Measurements from ENCODE around the gene GLI3.

Gene GLI3

GRCh38 chr7:42236976-42237810, at the start of gene GLI3:
Gene GLI3, minus strand, starts transcription at chr7:42237209. Its CDS starts 13,956 bp downstream, at chr7:42223253.
- DNase-seq = no peak

DNA sequence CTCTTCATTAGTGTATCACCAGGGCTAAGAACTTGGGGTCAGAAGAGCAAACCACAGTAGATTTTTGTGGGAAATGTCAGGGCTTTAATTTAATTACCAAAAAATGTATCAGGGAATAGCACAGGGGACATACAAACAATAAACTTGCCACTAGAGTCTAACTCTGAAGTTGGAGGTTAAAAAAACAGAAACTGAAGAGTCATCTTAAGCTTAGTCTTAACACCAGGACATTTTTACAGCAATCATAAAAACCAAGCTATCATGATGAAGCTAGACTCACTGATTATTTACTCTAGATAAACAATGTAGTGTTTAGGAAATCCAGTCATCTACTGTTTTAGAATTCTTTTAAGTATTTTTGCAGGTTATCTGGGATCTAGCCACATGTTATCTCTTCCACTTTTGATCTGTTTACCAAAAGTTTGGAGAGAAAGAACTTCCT, 48.4 kb upstream of the GLI3 start:
- DNase-seq = no peak

DNA sequence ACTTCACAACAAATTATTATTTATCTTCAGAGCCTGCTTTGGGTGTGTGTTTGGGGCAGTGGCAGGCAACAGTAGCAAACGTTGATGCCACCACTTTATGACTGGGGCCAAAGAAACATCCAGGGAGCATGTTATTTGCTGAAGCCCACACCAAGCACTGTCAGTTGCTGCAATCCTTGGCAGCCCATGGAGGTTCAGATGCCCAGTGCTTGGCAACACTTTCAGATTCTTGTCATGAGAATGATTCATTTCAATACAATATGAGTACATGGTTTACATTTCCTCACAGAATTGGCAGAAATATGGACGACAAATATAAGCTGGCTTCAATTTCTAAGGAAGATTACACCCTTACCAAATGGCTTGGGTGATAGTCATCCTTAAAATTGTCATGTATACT, 46.5 kb upstream of the GLI3 start:
- no peak for DNase-seq

- no peak for DNase-seq
Observed at GRCh38 chr7:42278344-42278743, 41.3 kb upstream of the GLI3 start.

GRCh38 chr7:42274053-42274452, 37.0 kb upstream of the GLI3 start:
- no peak for DNase-seq

GRCh38 chr7:42272793-42273665, 36.0 kb upstream of the GLI3 start:
- no peak for DNase-seq

GRCh38 chr7:42269161-42269560, 32.2 kb upstream of the GLI3 start:
- no peak for DNase-seq

DNA sequence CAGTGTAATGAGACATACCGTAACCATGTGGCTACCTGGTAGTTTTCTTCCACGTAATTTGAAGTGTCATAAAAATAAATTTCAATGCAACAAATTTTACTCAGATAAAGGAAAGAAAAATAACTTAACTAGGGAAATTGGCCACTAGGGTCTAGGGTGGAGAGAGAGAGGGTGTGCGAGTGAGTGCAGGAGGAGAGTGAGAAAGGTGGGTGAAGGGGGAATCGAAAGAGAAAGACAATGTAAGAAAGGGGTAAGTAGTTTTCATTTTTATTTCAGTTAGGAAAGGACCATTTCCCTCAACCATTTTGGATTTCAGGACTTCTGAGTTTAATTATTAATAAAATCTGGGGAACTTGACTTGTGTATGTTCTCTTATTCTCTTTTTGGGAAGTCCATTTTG, 27.7 kb upstream of the GLI3 start:
- no peak for DNase-seq

- no peak for DNase-seq
Observed at GRCh38 chr7:42263971-42264370, 27.0 kb upstream of the GLI3 start.

DNA sequence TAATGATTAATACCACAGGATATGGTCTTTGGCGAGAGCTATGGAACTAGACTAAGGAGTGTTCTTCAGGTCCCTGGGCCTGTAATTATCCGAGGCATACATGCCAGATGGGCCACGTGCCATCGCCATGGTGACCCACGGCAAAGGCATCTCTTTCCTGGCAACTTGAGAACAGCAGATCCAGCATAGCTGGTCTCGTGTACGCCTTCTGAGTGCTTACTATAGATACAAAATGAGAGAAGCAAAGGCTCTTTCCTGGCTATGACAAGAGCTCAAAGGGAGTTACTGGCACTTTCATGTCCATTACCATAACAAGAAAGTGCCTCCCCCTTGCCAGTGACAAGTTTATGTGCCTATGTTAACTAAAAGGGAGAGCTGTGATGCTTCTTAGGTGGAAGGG, 26.0 kb upstream of the GLI3 start:
- DNase-seq = no peak

GRCh38 chr7:42254217-42254616, 17.2 kb upstream of the GLI3 start:
- DNase-seq = no peak

GRCh38 chr7:42253316-42253715, 16.3 kb upstream of the GLI3 start:
- no peak for DNase-seq

DNA sequence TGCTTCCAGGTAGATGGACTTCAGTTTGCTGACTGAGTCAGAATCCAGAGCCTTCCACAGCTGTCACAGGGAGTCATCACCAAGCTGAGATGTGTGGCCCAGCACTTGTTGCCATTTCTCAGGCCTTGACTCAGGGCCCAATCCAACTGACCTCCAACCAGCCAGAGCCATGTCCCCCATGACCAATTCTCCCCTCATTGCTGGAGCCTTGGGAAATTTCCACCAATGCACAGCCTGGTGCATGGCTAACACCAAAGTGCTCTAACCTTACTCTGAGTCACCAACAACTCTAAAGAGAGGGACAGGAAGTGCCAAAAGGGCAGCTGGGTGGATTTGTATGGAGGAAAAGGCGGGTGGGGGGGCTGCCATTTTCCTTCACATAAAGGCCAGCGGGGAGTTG, 13.4 kb upstream of the GLI3 start:
- DNase-seq = no peak

DNA sequence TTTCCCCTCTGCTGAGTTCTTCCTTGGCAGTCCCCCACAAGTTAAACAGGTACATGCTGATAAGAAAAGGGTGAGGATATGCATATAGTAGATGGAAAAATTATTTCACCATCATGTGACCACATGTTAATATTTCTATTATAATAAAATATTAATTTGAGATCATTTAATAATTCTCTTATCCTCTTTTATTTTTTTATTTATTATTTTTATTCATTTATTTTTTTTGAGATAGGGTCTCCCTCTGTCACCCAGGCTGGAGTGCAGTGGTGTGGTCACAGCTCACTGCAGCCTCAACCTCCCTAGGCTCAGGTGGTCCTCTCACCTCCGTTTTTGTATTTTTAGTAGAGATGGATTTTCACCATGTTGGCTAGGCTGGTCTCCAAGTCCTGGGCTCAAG, 11.6 kb upstream of the GLI3 start:
- no peak for DNase-seq

- DNase-seq = no peak
Observed at GRCh38 chr7:42247301-42247700, 10.3 kb upstream of the GLI3 start.

GRCh38 chr7:42244828-42245227, 7.8 kb upstream of the GLI3 start:
- DNase-seq = no peak

- DNase-seq = no peak
Observed at GRCh38 chr7:42242381-42242780, 5.4 kb upstream of the GLI3 start.

- no peak for DNase-seq
Observed at GRCh38 chr7:42241424-42241823, 4.4 kb upstream of the GLI3 start.

GRCh38 chr7:42240416-42240815, 3.4 kb upstream of the GLI3 start:
- DNase-seq = no peak

DNA sequence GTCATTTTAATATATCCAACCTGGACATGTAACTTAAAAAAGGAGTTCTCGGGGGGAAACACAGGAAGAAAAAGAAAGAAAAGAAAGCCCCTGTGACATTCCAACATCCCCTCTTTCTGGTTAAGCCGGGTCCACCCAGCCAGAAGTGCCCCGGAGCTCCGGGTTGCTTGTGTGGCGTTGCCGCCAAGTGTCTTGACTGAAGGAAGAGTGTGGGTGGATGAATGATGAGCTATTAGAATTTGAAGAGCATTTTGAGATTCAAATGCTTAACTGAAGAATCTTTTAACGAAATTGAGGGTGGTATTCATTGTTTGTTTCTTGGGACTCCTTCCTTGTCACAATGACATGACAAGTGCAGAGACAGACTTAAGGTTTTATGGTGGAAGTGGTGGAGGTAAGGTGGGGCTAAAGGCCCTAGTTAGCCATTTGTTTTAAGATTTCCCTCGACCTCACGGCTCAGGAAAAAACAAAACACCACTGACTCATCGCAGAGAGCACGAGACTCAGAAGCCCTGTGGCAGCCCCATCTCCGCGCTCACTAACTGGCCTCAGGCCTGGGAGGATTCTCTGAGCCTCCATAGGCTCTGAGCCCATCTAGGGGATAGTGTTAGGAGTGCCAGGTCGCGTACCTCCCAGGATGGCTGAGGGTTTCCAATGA, 1.8 kb upstream of the GLI3 start:
- DNase-seq = no peak

- DNase-seq = no peak
Observed at GRCh38 chr7:42237811-42238541, 967 bp upstream of the GLI3 start.

- no peak for DNase-seq
Observed at GRCh38 chr7:42236266-42236975, 588 bp downstream of the GLI3 start.
